Measurements from ENCODE around the gene CYTH1.
"Not testable (repeated sequence)": the region's sequence is repeated elsewhere in the genome, so short reads cannot be mapped to it uniquely, and the experiment has no call there.

The CYTH1 gene

DNA sequence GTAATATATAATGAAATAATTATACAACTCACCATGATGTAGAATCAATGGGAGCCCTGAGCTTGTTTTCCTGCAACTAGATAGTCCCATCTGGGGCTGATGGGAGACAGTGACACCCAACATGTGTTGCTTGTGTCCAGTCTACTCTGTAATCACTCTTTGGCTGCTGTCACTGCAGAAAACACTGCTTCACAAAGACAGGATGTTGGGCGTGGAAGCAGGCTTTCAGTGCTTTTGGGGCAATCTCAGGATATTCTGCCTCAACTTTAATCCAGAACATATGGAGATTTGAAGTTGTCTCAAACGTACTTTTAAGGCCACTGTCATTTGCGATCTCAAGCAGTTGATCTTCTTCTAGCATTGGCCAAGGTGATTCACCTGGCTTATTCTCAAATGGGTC lies 94.9 kb downstream of the CYTH1 start:
- ATAC-seq = no peak

DNA sequence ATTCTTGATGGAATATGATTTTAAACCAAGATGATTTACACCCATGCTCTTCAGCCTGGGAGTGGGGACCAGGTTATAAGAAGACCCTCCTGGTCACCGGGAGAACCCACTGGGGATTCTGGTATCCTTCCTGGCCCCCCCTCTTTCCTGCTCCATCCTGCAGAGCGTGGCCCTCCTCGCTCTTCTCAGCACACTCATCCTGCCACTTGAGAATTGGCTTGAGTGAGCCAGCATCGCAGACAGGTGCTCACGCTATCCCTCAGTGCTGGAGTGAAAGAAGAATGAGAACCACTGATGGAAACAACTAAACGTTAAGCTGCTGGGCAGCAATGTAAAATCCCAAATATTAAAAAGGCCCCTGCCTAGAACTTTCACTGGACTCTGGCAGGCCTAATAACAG lies 98.0 kb downstream of the CYTH1 start:
- ATAC-seq = no peak

DNA sequence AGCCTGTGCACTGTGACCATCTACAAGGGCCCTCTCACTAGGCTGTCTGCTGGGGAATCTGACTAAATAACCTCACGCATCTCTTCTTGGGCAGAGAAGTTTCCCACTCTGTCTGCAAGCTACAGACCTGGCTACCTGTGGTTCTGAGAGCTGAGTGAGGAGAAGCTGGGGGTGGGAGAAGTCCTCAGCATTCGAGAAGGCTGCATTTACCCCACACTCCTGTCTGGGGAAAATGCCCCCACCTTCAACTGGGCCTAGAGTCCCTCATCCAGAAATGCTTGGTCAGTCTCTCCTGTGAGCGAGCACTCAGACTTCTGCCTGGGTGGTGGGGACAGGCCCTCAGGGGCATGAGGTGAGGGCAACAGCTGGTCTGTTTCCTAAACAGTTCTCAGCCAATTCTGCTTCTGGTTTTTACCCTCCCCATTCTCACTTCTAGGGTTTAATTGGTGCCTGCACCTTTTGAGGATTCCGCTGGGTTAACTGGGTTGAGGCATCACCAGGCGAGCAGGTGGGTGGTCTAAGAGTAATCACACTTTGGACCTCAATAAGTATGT lies 98.6 kb downstream of the CYTH1 start:
- ATAC-seq = no peak

DNA sequence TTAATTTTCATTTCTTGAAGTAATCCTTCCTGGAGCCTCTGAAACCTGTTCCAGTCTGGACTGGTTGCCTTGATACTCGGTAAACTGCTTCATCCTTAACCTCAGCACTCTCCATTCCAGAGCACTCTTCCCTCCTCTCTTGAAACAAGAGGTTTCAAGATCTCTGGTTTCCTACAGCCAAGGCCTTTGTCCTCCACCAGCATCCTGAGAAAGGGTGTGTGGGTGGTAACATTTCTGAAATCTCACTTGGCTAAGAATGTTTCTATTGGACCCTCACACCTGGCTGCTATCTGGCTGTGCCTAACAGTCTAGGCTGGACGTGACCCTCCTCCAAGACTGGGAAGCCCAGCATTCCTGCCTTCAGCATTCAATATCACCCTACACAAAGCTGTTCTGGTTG lies 99.7 kb downstream of the CYTH1 start:
- no peak for ATAC-seq

DNA sequence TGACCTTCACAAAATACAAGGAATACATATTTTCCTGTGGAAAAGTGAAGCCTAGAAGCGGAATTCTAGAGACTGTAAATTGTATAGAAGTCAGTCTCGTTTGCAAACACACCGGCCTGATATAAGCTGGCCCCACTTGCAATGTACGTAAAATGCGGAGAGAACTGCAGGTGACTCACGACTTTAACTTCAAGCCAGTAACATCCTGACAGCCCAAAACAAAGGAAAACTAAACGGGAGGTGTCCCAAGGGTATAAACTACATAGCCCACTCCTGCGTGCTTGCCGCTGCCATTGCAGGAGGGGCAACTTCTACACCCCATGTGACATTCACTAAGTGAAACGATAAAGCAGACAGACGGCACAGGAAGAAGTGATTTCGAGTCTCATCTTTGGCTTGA lies 101.6 kb downstream of the CYTH1 start:
- ATAC-seq = no peak

DNA sequence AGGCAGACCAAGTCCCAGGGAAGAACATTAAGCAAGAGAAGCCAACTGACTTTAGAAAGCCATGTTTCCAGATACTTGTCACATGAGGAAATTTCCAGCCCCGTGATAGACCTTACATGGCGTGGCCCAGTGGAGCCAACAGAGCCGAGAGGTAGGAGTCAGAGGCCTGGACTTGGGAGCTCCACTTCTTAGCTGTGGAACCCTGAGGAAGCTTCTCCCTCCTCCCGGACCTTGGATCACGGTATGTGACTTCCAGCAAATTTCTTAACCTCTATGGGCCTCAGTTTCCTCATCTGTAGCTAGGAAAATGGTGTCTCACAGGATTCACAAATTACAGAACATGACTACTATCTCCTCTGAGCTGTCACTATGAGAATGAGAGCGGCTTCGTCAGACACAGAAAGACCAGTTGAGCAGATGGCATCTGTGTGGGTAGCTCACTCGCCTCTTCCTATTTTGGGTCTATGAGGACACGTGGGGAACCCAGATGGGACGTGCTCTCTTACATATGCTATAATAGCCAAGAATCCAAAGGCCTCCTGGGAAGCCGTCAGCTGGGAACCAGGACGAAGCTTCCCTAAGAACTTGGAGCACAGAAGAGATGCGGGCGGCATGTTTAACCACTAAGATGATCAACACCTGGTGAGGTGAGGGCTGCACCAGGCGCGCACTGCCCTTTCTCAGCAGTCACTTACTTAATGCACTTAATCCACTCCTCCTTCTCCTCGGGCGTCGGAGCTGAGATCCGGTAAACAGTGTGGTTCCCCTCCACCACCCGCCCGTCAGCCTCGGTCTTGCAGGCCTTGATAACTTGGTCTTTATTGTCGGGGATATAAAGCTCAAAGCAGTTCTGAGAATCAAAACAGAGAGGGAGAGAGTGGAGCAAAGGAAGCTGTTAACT lies 102.3 kb downstream of the CYTH1 start:
- ATAC-seq = no peak

DNA sequence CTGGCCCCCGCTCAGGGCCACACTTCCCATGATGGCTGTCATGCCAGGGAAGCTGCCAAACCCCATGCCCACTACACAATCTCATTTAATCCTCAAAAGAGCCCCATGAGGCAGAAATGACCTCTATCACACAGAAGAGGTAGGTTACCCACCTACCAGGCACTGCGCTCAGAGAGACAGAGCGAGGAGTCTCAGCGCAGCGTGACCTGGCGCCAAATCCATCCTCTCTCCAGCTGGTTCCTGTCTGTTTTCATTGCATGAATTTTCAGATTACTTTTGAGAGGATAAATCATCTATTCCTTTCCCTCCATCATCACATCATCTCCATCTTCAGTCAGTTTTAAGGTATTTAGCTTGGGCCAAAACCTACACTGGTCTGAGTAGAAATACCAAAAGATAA lies 103.4 kb downstream of the CYTH1 start:
- no peak for ATAC-seq

DNA sequence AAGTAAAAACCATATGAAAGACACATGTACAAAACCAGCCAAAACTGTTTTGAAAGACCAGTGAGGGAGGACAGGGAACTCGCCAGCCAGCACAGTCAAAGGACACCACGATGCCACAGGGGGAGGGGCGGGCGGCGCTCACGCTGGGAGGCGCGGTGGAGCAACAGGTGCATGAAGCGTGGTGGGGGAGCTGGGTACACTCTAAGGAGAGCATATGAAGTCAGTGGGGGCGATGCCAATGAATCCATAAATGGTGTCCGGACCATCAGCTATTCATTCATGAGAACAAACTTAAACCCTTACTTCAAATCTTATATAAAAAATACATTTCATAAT lies 103.9 kb downstream of the CYTH1 start:
- no peak for ATAC-seq

DNA sequence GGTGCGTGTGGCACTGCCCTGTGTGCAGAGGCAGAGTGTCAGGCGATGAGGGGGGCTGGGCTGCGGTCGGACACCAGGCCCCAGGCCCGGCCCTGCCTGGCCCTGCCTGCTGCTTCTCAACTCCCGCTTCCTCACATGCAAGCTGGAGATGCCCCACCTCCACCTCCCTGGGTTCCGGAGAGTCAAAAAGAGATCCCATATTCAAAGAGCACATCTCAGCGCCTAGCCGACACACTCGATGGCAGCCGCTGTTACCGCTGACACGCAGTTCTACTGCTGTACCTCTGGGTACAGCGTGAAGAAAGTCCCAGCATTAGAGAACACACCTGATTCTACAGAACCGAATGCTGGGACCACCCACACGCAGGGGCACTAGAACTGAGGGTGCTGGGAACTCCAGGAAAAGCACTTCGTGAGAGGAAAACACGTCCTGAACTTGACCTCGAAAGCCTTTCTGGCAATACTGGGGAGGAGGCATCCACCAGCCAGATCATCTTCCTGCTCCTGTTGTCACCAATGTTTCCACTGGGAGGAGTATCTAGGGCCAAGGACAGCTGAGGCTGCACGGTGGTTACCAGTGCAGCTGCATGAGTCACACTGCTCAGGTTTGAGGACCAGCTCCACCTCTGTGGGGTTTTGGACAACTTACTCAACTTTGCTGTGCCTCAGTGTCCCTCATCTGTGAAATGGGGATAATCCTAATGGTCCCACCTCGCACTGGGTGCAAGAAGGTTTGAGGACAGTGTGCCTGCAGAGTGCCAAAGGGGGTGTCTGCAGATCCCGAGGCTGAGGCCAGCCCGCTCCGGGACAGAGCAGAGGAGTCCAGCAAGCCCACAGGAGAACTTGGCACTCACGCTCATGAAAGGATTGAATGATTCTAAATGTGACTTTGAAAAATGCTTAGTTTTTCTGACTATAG lies 104.5 kb downstream of the CYTH1 start:
- no peak for ATAC-seq

DNA sequence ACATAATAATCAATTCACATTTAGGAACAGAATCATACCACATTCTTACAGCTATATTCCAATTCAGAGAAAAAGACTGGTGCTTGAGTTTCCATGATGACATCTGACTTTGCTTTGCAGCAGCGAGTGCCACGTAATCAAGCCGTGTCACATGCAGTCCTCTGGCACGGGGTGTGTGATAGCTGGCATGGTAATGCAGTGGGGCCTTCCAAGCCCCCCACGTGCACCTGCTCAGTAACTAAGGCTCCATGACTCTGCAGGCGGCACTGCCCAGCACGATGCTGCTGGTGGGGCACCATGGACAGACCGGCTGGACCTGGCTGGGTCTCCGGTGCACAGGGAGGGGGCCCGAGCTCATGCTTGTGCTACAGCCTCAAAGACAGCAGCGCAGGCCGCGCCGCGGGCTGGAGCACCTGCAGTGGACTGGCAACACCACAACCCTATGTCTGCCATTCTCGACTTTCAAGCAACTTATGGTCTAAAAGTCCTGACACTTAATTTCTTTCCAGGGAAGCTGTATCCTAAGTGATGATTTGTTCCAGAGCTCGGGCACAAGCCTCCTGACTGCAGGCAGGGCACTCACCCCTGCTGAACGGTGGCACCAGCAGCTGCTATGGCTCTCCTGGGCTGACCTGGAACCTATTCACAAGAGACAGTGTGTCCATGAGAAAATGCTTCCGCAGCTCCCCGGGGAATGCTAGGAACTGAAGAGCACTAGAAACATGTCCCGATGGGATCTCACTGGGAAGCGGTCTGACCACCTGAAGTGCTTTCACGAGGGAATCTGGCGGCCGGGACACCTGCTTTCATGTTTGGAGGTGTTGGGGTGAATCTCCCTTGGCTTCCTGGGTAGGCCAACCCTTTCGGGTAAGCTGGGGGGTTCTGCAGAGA lies 105.4 kb downstream of the CYTH1 start:
- no peak for ATAC-seq

DNA sequence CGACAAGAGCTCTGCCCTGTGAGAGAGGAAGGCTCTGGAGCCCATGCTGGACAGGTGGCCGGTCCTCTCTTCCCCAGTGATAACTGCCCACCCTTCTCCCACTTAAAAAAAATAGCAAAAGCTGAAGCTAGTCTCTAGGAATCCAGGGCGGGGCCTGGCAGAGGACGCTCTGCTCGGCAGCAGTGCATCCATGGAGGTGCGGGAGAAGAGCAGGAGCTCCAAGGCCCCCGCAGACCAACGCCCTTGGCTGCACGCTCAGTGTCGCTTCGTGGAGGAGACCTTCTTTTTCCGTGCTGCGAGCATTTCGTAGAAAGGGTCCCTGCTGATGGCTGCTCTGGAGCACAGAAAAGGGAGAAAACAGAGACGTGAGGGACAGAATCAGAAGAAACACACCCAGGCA lies 106.2 kb downstream of the CYTH1 start:
- ATAC-seq = no peak

DNA sequence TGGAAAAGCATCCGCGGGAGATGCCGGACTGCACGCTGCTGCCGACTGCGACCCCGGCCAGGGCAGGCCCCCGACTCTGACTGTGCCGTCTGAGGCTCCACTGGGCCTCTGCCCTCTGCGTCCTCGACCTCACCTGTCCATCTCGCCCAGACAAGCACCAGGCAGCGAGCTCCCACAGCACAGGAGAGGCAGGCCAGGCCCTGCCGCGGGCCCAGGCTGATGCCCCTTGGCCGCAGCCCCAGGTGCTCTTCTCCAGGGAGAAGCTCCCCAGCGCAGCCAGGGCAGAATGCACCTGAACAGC lies 106.8 kb downstream of the CYTH1 start:
- ATAC-seq = no peak

DNA sequence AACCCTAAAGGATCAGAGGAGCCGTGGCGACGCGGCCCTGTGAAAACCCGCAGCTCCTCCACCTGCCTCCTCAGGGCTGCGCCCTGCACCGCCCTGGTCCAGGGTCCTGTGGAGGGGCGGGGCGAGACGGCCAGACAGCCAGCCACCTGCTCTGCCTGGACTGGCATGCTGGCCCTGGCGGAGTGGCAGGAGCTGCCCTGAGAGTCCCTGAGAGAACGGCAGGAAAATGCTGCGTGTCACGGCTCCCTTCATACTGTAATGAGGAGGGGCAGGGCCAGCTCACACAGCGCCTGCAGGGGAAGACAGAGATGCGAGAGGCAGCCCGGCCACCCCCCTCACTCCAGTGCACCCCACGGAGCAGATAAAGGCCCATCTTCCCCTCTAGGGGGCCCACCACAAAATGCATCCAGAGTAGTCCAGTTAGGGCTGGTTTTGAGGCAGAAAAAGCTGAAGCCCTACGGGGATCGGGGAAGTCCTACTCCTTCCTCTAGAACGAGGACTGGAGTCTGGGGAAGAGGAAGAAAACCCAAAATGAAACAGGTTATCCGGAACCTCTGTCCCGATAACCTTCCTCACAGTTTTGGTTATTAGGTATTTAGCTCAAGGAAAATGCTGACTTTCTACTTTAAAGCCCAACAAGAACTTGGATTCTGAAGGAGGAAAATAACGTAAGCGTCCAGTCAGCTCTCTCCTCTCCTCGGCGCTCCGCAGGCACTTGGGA lies 107.3 kb downstream of the CYTH1 start:
- ATAC-seq = no peak

DNA sequence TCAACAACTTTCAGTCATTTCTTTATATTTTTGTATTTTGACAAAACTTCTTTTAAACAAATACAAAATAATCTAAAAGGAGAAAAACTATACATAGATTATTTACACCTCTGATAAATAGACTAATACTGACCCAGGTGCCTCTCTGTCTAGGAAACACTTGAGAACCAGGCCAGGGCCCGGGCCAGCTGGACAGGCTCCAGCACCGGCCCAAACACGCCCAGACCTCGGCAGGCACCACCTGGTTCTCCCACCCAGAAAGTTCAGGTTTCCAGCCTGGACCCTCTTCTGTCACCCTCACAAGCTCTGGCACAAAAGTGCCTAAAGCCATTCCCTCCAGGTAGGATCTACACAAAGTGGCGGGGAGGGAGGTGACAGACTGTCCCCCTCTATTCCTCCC lies 107.9 kb downstream of the CYTH1 start:
- ATAC-seq = no peak

DNA sequence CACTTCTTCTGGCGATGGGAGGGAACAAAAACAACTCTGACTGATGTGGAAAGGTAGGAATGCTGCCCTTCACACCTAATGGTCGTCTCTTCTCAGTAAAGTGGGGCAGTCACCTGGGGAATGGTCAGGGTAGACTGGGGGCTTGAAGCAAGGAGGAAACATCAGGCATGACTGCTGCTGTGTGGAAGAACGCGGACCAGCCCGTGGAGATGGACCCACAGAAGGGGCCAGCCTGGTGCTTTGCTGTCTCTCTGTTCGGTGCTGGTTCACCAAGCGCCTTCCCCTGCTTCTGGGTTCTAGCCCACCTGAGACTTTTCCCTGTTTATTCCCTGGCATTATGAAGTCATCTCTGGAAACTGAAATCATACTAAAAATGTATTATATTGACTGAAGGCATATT lies 108.7 kb downstream of the CYTH1 start:
- ATAC-seq = no peak

DNA sequence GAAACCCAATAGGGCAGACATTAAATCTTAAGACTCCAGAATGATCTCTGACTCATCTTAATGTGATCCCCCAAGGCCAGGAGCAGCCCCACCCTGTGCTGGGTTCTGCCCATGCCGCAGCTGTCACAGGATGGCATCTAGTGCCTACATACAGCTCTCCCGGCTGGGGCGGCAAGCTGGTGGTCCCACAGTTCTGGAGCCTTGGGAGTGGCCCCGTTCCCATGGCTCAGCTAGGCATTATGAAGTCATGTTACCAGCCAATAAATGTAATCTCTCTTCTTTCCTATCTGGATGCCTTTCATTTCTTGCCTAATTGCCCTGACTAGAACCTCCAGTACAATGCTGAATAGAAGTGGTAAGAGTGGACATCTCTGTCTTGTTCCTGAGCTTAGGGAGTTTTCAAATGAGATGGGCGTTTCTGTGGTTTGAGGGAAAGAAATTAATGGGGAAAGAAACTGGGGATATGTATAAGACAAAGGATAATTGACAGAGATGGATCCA lies 109.2 kb downstream of the CYTH1 start:
- no peak for ATAC-seq

DNA sequence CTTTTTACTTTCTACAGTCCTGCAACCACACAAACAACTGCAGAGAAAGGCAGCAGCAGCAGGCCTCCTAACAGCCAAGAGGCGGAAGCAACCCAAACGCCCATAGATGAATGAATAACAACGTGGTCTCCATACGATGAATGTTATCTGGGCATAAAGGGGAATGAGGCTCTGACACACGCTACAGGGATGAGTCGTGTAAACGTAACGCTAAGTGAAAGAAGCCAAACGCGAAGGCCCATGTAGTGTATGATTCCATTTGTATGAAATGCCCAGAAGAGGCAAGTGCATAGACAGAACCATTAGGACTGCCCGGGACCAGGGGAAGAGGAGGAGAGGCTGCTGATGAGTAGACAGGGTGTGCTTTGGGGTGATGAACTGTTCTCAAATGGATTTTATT lies 110.1 kb downstream of the CYTH1 start:
- no peak for ATAC-seq

DNA sequence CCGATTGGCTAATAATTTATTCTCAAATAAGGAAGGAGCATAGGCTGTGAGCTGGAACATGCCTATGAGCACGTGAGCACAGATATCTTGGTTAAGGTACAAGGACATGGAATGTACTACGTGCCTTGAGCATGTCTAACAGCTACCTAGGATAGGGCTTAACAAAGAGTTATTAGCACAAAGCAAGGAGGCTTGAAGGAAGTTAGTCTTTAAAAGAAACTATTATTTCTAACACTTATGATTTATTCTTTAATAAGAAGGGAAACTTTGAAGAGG lies 110.4 kb downstream of the CYTH1 start:
- not testable (repeated sequence) for ATAC-seq

DNA sequence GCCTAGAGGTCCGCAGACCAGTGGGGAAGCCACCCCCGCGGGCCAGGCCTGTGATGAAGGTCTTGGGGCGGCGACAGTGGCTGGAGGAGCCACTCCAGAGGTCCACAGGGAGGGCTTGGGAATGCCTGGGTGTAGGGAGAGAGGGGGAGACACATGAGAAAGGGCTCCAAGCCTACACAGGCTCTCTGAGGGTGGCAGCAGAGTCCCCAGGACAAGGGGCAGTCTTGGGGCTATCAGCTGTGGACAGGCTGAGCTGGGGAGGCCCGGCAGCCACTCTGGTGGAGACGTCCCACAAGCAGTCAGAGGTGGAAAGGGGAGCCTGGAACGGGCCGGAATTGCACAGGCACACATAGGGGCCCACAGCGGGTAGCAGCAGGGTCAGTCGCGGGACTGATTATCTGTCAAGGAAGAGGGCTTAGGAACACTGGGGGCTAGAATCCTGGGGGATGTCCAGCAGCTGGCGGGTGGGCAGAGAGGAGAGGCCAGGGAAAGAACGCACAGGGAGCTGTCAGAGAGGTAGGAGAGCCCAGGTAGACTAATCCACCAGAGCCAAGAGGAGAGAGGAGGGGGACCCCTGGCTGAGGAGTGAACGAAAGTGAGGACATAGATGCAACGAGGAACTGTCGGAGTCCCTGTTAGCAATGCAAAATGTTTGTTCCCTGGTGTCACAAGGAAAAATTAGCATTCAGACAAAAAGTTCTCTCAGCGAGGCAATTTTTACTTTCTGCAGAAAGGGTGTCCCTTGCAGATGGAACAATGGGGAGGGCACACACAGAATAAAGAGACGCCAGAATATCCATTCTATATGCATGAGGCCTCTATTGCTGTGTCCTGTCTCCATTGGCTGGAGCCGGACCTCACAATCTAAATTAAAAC lies 111.0 kb downstream of the CYTH1 start:
- no peak for ATAC-seq

DNA sequence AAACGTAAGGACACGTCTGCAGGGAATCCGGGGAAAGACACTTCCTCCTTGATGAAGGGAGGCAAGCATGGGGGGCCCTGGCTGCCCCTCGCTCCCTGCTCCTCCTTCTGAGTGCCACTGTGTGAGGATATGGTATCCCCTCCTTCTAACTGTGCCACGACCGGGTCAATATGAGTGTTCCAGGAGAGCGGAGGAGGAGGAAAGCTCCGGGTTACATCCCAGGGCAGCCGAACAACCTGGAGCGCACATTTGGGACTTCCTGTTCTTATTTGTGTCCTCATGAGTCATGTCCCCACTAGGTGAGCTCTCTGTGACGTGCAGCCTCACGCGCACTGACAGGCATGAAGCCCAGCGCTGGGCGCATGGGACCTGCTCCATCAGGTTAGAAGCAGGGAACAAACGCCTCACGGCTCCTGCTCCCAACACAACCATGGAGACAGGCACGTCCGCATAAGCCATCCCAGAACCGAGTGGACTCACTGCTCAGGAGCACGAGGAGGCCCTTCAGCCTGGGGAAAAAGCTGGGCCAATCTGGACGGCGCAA lies 112.0 kb downstream of the CYTH1 start:
- ATAC-seq = no peak
